ENCODE measurements around the gene LSM8. TPM values are rescaled to one million over a fixed set of nuclear protein-coding genes. Genes with fewer than 3 reads are reported as not detected.
A peak's percentile ranks its signal among the peaks of the same experiment; 100 is the strongest.

Gene LSM8
- total RNA-seq, 1 experiment from 2014 or later: 29.4 TPM

GRCh38 chr7:118195837-118196474, 12.0 kb downstream of the LSM8 start:
- ChIA-PET POLR2A (no interaction called here), RAD21 (ENCODE audit: low non-redundant PET in 1 of 2, low total read pairs in 2 of 2, uncharacterized antibody in 2 of 2, unreplicated experiment in 2 of 2) (no interaction called here), CTCF (interaction anchor here (0.6 kb wide), 1 partner anchor 267 kb away, joined by 3 read pairs; no protein-coding TSS in a partner anchor)
- no peak overlapping the region for H3K9ac ChIP-seq (ENCODE audit: low read length)
- ATAC-seq (peak; percentile 90), DNase-seq (ENCODE audit: low read depth, low spot score) (peak; percentile 64)
- no peak overlapping the region for H3K27ac ChIP-seq (ENCODE audit: low read depth, low read length)
- no peak overlapping the region for H3K4me2 ChIP-seq (ENCODE audit: low read length)
- no peaks in the 10 kb centered on the region for H3K27me3 ChIP-seq (ENCODE audit: insufficient read depth, low read length)
- H3K36me3 ChIP-seq (ENCODE audit: control insufficient read depth in 1 of 2, insufficient read depth in 2 of 2, low read length in 2 of 2): peaks cover 6 to 11% of the 10 kb centered on the region in 2 experiments
- no TSS peak for BruUV-seq (replicated peaks)
- H3K9me3 ChIP-seq (ENCODE audit: control insufficient read depth in 1 of 2, insufficient read depth in 1 of 2, low read depth in 1 of 2, low read length in 2 of 2): no peaks in the 10 kb centered on the region
- intact Hi-C loops (cut with micrococcal nuclease): loop anchor here (2.0 to 5.0 kb wide), 2 partner anchors 445 to 799 kb away; no protein-coding TSS in a partner anchor
- no peak overlapping the region for H2AFZ ChIP-seq (ENCODE audit: low read depth, low read length, poor library complexity, severe bottlenecking)
- peaks cover 7% of the 10 kb centered on the region; the same call in 1 of the 2 replicates for H3K79me2 ChIP-seq (ENCODE audit: insufficient read depth, low read length)
- no peaks in the 10 kb centered on the region for H3K9me2 ChIP-seq (ENCODE audit: insufficient read depth)
- TF ChIP-seq EZH2phosphoT487 (IDR thresholded peaks at IDR 0.05; ENCODE audit: borderline replicate concordance) (no peak), CTCF (IDR thresholded peaks at IDR 0.05 in 2 of 3, conservative IDR thresholded peaks at IDR 0.05 in 1 of 3; ENCODE audit: borderline replicate concordance in 1 of 3, insufficient read depth in 1 of 3, low read depth in 2 of 3, low read length in 2 of 3) (peak; percentile 36 to 87 (median 62); a peak in 5 of 6 replicates), CEBPB (IDR thresholded peaks at IDR 0.05; ENCODE audit: low read depth) (no peak), ZNF274 (IDR thresholded peaks at IDR 0.05; ENCODE audit: low read depth, low read length) (no peak), SP1 (IDR thresholded peaks at IDR 0.05; ENCODE audit: low read depth) (no peak), SRF (IDR thresholded peaks at IDR 0.05; ENCODE audit: low read depth) (no peak), SIN3A (IDR thresholded peaks at IDR 0.05; ENCODE audit: low read depth) (no peak), EZH2 (IDR thresholded peaks at IDR 0.05) (no peak), RAD21 (IDR thresholded peaks at IDR 0.05; ENCODE audit: low read depth) (peak; percentile 63), FOSL1 (IDR thresholded peaks at IDR 0.05; ENCODE audit: low read depth) (no peak), POLR2A (IDR thresholded peaks at IDR 0.05; ENCODE audit: borderline replicate concordance, extremely low read depth, insufficient read depth, insufficient read length) (no peak)
- no peaks in the 10 kb centered on the region for H3K4me1 ChIP-seq (ENCODE audit: control insufficient read depth in 1 of 2, insufficient read depth in 2 of 2, low read length in 2 of 2)
- no peaks in the 10 kb centered on the region; the same call in 1 of the 2 replicates for H4K20me1 ChIP-seq (ENCODE audit: insufficient read depth)
- H3K4me3 ChIP-seq (replicated peaks in 1 of 2; ENCODE audit: low read depth in 1 of 2, low read length in 2 of 2): no peak overlapping the region

All from HCT116 (cell line).